Activated CD4-positive, CD25-positive, alpha-beta regulatory T cell (primary cell): ENCODE measurements around the gene SLC6A3.
"Not testable (repeated sequence)": the region's sequence is repeated elsewhere in the genome, so short reads cannot be mapped to it uniquely, and the experiment has no call there.

ENCODE experiments used
- DNase-seq, 4 experiments: peaks; one replicate each; lab custom pipeline; 2025; lab: John Stamatoyannopoulos, UW

SLC6A3 gene

GRCh38 chr5:1464096-1464446, 18.8 kb upstream of the SLC6A3 start:
- no peak for DNase-seq

GRCh38 chr5:1463326-1464095, 18.3 kb upstream of the SLC6A3 start:
- no peak for DNase-seq

GRCh38 chr5:1462358-1462757, 17.1 kb upstream of the SLC6A3 start:
- DNase-seq = no peak

- no peak for DNase-seq
These were observed 16.2 kb upstream of the SLC6A3 start for GRCh38 chr5:1461396-1461795.

- DNase-seq = no peak
These were observed 14.9 kb upstream of the SLC6A3 start for GRCh38 chr5:1460054-1460682.

GRCh38 chr5:1459435-1459834, 14.2 kb upstream of the SLC6A3 start:
- not testable (repeated sequence) for DNase-seq

GRCh38 chr5:1456110-1456881, 11.1 kb upstream of the SLC6A3 start:
- DNase-seq = not testable (repeated sequence)

- DNase-seq = no peak
These were observed 8.4 kb upstream of the SLC6A3 start for GRCh38 chr5:1453613-1454012.

- no peak for DNase-seq
These were observed 3.9 kb upstream of the SLC6A3 start for GRCh38 chr5:1449081-1449630.

- no peak for DNase-seq
These were observed 3.3 kb upstream of the SLC6A3 start for GRCh38 chr5:1448511-1449011.

- no peak for DNase-seq
These were observed 2.6 kb upstream of the SLC6A3 start for GRCh38 chr5:1447671-1448361.

GRCh38 chr5:1446602-1447343, 1.5 kb upstream of the SLC6A3 start:
- no peak for DNase-seq

- DNase-seq = no peak
These were observed 705 bp upstream of the SLC6A3 start for GRCh38 chr5:1445689-1446601.

GRCh38 chr5:1444361-1445189, 665 bp downstream of the SLC6A3 start:
- no peak for DNase-seq

- DNase-seq = no peak
These were observed 1.3 kb downstream of the SLC6A3 start for GRCh38 chr5:1443991-1444360.

- no peak for DNase-seq
These were observed 2.1 kb downstream of the SLC6A3 start for GRCh38 chr5:1443171-1443570.

- DNase-seq = no peak
These were observed 2.8 kb downstream of the SLC6A3 start for GRCh38 chr5:1442222-1443145.
